NK-92 (cell line): ENCODE measurements around the gene TCF7L2.

Source experiments
- DNase-seq: peaks from one replicate; lab custom pipeline; 2025; ENCODE audit not compliant: unreplicated experiment; lab: John Stamatoyannopoulos, UW

The TCF7L2 gene

DNA sequence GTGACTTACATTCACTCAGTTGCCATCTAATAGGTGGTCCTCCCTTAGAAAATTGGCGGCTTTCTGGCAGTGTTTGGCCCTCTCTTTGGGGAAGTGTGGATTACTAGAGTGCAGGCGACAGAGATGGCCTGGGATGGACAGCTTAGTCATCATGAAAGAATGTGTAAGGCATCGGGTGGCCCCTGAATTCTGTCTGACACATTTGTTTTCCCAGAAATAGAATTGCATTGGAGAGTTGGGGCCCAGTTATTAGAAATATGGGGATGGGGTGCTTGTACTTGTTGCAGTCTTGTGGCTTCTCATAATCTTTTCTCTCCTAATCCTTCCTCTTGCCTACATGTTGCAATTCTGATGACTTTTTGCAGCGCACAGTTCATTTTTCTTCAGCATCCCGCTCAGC lies 13.8 kb downstream of the TCF7L2 start:
- no peak for DNase-seq

DNA sequence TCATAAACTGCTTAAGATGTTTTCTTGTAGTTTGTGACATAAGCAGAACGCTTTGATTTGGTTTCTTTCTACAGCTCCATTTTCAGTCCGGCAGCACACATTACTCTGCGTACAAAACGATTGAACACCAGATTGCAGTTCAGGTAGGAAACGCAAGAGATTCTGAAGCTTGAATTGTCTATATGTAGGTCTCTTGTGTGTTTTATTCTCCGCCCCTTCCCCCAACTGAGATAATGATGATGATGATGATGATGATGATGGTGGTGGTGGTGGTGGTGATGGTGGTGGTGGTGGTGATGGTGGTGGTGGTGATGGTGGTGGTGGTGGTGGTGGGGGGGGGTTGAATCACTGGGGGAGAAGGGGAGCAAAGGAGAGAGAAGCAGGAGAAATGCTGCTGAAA lies 14.4 kb downstream of the TCF7L2 start:
- no peak for DNase-seq

DNA sequence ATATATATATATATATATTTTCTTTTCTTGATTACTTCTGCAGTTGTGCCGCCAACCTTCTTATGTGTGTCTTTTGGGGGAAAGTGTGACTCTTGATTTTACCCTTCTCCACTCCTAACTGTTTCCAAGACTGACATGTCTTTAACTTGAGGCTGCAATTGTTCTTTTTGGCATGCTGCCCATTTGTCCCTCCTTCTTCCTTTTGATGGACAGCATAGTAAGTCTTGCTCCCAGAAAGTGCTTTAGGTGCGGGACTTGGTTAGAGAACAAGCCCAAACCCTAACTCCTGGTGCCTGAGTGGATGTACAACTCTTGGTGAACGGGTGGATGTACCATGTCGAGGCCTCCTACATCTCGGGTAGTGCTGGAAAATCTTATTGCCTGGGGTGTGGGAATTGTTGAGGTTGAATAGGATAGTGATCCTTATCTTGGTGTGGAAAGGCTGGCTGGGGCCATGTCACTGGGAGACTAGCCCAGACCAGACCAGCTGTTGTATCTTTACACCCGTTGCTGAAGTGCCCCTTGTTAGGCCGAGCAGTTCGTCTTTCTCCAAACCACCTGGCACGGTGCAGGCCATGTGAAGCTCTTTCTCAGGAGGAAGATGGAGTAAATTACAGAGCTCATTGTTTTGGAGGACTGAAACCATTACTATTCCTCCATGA lies 16.3 kb downstream of the TCF7L2 start:
- DNase-seq = no peak

DNA sequence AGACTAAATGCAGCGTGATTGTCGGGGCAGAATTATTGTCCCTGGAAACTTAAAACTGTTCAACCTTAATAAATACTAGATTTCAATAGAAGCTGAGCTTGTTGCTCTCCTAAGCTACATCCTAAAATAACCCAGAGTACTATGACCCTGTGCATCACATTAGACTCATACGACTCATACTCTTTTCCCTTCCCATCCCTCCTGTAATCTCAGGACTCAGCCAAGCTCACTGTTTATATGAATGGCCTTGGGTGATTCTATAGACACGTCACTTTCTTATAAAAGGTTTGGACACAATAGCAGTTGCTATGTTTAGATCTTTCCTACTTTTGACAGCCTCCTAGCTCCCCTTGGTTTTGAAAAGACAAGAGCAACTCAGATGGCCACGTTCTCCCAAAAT lies 17.2 kb downstream of the TCF7L2 start:
- DNase-seq = no peak

DNA sequence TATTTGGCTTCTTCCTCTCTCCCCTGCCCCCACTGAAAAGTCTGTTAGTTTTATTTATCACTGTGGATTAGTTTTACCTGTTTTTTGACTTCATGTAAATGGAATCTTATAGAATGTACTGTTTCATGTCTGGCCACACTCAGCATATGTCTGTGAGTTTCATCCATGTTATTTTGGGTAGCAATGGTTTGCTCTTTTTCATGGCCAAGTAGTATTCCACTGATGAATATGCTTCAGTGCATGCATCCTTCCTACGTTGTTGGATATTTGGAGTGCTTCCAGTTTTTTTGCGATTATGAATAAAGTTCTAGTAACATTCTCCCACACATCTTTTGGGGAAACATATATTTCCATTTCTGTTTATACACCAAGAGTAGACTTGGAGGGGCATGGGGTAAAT lies 19.1 kb downstream of the TCF7L2 start:
- no peak for DNase-seq

DNA sequence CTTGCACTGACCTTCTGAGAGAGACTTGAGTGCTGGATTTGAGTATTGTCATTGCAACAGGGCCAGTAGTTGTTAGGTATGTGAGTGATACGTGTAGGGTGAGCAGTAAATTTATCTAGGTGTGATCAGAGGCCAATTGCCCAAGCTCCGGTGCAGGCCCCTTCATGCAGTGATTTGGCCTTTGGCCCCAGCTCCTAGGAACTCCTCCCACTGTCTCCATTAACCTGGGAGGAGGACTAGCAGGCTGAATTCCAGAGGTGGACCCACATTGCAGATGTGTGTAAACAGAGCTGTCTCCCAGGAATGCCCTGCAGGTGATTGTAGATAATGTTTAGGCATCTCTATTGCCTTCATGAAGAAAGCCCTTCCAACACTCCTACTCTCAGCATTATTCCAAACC lies 19.5 kb downstream of the TCF7L2 start:
- DNase-seq = no peak

DNA sequence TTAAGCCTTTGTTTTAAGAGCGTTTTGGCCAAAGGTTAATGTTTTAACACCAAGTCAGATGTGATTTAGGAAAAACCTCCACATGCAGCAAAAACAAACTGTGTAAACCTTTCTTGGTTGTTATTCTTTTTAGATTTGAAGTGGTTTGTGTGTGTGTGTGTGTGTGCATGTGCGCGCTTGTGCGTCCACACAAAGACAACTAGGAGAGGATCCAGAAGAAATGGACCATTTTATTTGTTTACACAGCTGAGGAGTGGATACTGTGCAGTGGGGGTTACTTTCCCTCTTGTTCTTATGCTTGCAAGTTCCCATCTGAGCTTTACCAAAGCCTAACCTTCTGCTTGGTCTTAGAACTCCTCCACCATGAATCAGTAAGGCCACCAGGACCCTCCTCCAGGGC lies 20.0 kb downstream of the TCF7L2 start:
- no peak for DNase-seq

DNA sequence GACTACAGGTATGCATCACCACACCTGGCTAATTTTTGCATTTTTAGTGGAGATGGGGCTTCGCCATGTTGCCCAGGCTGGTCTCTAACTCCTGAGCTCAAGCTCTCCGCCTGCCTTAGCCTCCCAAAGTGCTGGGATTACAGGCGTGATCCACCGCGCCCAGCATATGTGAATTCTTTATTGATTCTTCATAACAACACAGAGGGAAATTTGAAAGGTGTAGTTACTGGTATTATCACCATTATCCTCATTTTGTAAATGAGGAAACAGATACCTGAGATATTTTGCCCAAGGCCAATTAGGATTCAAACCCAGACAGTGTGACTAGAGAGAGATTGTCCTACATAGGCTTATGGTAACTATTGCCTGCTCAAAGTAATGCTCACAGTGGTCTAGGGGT lies 22.6 kb downstream of the TCF7L2 start:
- DNase-seq = no peak

DNA sequence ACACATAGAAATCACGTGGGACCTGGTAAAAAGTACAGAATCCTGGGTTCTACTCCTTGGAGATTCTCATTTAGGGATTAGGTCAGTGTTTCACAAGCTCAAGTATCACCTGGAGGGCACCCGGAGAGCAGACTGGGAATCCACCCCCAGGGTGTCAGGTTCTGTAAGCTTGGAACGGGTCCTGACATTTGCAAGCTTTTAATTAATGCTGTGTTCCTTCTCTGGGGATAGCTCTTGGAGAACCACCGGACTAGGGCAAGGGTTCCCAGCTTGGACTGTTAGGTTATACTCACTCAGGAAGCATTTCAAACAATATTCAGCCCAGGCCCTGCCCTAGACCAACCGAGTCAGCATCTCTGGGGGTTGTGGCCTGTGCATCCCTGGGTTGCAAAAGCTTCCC lies 23.0 kb downstream of the TCF7L2 start:
- DNase-seq = no peak

DNA sequence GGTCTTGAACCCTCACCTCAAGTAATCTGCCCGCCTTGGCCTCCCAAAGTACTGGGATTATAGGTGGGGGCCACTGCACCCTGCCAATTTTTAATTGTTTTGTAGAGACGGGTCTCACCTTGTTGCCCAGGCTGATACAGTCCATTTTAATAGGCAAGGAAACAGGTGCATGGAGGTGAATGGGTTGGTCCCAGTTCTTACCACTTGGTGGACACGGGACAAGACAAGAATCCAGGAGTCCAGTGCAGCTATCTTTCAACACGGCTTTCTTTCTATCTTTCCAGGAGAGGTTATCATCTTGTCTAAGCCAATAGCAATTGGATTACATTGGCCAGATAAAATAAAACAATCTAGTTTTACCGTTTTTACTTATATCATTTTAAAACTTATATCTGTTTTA lies 23.8 kb downstream of the TCF7L2 start:
- DNase-seq = no peak

DNA sequence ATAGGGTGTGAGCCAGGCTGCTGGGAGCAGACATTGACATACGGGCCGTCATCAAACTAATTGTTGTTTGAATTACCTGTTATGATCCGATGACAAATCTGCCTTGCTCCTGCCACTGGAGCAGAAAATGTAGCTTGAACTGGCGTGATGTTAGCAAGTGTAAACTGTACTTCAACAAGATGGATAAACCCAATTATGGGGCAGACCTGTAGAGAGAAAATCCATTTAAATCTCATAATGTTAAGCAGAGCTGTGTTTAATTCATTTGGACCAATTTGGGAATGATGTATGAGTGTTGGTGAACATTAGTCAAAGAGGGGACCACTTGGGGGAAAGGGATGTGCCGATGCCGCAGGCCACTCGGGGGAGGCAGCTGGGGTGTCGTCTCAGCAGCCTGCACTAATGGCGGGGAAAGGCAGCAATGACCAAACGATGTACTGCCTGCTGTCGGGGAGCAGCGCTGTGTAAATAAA lies 27.4 kb downstream of the TCF7L2 start:
- DNase-seq = no peak

DNA sequence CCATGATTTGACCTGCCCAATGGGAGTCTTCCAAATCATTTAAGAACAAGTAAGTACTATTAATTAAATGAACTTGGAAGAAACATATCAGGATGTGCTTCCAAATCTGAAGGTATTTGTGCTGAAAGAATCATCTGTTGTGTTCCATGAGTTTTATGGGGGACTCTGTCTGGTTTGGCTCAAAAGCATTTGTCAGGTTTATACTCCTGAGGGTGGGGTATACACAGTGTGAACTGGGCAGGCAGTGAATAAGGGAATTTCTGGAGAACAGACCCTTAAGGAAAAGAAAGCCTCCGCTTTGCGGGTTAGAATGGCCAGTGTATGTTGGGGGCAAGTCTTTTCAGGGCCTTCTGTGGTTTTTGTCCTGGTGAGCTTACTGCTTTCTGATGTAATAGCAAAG lies 29.9 kb downstream of the TCF7L2 start:
- DNase-seq = no peak

DNA sequence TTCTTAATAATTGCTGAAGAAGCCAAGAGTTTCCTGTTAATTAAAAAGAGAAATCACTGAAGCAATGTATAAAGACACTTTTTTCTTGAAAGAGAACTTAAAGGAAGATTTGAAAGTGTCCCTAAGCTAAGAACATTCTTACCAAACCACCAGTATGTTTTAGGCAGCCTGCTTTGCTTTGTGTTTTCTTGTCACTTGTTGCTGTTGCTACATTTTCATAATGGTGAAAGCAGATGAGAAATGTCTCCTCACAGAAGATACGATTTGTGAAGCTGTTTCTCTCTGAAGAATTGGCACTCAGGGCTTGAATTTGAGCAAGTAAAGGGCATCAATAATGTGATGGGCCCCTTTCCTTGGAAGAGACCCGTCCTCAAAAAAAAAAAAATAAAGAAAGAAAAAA lies 30.9 kb downstream of the TCF7L2 start:
- no peak for DNase-seq

DNA sequence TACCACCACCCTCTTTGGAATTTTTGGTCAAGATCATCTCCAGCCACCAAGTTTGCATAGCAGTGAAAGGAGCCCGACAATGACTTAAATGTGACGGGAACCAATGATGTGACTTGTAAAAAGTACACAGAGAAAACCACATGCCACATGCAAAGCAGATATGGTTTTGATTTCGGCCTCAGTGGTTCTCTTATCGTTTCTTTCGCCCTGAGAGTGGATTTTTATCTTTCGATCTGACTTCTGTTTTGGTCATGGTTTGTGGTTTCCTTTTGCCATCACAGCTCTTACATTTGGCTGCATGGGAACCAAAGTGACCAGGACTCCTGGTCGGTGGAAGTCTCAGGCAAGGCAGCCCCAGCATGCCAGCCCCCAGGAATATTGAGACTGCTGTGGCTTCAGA lies 31.5 kb downstream of the TCF7L2 start:
- DNase-seq = no peak

DNA sequence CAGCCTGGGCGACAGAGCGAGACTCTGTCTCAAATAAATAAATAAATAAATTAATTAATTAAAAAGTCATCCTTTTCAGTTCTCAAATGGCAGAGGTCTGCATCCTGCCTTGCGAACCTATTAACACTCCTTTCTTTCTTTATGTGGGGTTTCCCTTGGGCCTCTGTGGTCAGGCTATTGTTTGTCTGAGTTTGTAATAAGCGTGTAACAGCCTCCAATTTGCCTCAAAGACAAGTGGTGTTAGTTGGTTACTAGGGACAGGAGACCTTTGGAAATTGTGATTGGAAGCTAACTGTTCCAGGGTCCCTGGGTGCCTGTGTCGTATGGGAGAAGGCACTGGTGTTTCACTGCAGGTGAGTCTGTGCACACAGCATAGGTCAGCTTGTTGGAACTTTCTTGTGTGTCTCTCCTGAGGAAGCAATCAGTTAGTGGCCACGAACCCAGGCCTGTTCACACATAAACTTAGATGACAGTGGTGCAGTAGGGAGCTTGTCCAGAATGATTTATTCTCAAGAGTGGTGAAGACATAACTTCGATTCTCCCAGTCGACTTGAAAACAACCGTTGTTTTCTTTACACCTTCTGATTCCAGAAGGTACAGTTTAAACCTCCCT lies 33.5 kb downstream of the TCF7L2 start:
- no peak for DNase-seq

DNA sequence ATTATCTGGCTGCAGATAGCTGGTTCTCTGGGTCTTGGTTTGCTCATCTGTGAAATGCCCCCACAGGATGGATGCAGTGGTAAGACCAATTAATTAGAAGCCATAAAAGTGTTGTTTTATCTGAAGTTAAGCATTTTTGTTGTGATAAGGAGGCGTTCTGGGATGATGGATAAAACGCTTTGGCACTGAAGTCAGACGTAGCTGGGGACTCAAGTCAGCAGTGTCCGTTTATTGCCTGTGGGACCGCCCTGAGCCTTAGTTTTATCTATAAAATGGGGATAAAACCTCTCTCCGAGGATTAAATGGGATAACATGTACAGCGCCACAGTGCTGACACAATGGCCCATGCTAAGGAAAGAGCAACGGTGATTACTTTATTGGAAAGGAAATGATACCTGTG lies 34.7 kb downstream of the TCF7L2 start:
- no peak for DNase-seq

DNA sequence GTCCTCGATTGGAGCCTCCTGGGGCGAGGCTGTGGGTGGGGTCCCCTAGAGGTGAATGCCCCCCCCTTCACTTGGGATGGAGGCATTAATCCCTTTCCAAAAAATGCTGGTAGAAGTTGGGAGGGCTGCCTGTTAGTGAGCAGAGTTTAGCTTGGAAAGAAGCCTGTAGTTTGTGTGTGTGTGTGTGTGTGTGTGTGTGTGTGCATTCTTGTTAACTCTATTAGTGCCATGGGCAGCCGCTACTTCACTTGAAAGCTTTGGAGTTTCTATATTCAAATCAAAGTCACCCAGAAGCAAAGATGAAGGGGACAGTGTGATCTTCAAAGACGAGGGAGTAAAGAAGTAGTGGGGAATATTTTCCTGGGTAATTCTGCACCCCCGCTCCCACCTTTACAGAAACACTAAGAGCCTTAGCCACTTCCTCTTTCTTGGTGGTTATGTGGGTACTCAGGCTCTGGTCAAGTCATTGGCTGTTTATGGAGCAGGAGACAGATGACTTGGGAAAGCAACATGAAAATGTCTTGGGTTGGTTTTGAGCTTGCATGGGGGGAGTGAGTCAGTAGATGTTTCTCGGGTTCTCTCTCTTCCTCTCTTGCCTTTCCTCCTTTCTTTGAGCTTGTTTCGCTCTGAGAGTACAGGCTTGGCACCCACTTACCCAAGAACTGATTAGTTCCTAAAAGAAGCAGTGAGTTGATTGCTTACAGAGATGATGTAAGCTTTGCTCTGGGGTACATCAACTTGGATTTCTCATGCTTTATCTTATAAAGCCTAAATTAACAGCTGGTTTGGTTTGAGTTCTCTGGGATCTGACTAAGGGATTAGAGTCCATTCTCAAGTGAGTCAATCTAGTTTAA lies 35.9 kb downstream of the TCF7L2 start:
- no peak for DNase-seq

DNA sequence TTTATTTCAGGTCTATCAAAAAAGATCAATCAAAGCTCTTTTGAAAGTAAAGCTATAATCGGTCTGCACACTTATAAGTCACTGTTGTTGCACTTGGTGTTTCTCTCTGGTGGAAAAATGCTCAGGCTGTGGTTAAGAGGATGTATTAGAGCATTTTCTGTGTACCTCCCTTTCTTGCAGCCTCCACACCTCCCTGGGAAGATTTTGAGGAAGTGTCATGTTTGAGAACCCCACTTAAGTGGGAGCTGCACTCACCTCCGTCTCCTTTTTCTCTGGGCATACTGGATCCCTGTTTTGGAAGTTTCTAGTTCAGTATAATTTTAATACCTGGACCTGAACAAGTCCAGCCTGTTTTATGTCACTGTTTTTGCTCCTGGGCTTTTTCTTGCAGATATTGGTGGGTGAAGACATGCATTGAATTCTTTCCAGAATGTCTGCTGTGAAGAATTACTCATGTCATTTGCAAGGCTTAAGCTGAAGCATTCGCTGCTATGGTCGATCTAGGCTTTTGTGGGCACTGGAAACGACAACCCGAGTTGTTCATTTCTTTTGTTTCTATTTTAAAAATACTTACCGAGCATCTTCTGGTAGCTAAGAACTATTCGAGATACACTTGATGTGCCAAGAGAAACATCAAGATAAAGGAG lies 36.6 kb downstream of the TCF7L2 start:
- no peak for DNase-seq

DNA sequence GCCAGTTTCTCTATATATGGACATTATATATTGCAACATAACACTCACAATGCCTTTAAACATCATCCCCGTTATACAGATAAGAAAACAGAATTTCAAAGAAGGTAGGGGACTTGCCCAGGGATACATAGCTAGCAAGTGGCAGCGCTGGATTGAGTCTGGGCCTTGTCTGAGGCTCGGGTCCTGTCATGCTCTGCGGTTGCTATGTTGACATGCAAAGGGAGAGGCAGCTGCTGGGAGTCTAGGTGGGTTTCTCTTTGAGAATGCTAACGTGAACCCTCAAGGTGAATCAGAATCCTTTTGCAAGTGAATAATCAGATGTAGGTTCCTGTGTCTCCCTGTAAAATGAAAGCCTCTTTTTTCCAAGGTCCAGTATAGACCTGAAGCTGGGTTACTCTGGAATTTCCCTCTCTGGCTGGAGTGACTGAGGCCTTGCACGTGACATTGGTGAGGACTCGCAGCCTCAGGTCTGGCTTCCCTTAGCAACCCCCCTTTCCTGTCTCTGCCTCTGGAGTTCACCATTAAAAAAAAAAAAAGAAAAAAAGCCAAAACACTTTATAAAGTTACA lies 38.9 kb downstream of the TCF7L2 start:
- DNase-seq = no peak

DNA sequence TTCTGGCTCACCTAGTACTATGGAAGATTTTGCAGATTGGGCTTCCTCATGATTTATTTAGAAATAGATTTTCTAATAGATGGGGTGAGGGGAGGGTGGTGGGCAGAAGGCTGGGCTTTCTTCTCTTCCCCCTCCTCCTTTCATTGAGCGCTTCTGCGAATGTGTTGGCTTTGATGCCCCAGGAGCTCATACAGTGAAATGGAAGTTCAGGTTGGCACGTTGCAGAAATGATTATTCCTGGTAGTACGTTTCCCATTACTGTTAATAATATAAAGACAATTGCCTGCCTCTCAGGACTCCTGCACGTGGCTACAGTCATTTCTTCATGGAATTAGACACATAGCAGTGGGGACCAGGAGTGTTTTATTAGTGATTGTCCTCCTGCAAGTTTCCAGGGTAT lies 39.8 kb downstream of the TCF7L2 start:
- no peak for DNase-seq

DNA sequence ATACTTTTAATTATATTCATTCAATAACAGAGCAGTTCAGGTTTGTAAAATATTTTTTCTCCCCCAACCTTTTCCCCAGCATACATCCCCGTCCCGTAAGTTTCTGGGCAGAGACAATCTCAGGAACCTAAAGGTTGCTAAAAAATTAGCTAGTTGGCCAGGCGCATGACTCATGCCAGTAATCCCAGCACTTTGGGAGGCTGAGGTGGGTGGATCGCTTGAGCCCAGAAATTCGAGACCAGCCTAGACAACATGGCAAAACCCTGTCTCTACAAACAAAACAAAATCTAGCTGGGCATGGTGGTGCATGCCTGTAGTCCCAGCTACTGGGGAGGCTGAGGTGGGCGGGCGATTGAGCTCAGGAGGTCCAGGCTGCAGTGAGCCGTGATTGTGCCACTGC lies 40.2 kb downstream of the TCF7L2 start:
- DNase-seq = no peak
